ENCODE measurements around the gene EMP3. TPM values are rescaled to one million over a fixed set of nuclear protein-coding genes. Genes with fewer than 3 reads are reported as not detected.

EMP3 gene
- total RNA-seq, 2 experiments from 2014 or later: 21.1 to 33.8 TPM

DNA sequence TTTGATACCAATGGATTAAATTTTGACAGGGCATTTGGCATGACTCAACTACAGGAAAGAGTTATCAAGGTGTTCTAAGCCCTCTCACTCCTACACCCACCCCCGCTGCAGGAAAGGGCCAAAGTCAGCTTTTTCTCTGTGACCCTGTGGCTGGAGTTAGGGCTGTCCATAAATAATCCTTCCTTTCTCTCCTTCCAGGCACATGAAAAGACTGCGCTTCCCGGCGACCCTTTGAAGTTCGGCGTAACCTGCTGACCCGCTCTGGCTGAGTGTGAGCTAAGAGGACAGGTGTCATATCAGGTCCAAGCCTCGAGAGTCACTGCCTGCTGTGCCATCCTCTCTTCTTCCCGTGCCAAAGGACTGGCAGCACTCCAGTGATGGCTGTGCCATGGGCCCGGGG is 29.9 kb upstream of the EMP3 start:
- TF ChIP-seq, protein P1, sequence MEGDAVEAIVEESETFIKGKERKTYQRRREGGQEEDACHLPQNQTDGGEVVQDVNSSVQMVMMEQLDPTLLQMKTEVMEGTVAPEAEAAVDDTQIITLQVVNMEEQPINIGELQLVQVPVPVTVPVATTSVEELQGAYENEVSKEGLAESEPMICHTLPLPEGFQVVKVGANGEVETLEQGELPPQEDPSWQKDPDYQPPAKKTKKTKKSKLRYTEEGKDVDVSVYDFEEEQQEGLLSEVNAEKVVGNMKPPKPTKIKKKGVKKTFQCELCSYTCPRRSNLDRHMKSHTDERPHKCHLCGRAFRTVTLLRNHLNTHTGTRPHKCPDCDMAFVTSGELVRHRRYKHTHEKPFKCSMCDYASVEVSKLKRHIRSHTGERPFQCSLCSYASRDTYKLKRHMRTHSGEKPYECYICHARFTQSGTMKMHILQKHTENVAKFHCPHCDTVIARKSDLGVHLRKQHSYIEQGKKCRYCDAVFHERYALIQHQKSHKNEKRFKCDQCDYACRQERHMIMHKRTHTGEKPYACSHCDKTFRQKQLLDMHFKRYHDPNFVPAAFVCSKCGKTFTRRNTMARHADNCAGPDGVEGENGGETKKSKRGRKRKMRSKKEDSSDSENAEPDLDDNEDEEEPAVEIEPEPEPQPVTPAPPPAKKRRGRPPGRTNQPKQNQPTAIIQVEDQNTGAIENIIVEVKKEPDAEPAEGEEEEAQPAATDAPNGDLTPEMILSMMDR (conservative IDR thresholded peaks at IDR 0.05; ENCODE audit: low read length): no peak
- no peak for TF ChIP-seq EZH2phosphoT487 (IDR thresholded peaks at IDR 0.05; ENCODE audit: borderline replicate concordance, low read depth, low read length)
- Histone ChIP-seq H3K27ac (ENCODE audit: low read depth, low read length, poor library complexity, severe bottlenecking) (no peak overlapping the region), H2AFZ (ENCODE audit: low read length) (no peak overlapping the region), H3K9me2 (ENCODE audit: insufficient read depth, low read length) (no peaks in the 10 kb centered on the region), H3K4me3 (ENCODE audit: low read depth, low read length, poor library complexity, severe bottlenecking) (no peak overlapping the region), H3K4me1 (ENCODE audit: insufficient read depth, low read length, poor library complexity, severe bottlenecking) (no peaks in the 10 kb centered on the region), H3K4me2 (ENCODE audit: low read length) (no peak overlapping the region), H3K9me3 (ENCODE audit: low read length) (no peaks in the 10 kb centered on the region), H4K20me1 (ENCODE audit: insufficient read depth, low read length) (no peaks in the 10 kb centered on the region), H3K36me3 (ENCODE audit: insufficient read depth, low read length) (no peaks in the 10 kb centered on the region), H3K79me2 (ENCODE audit: insufficient read depth, low read depth, low read length) (no peaks in the 10 kb centered on the region)
- ChIA-PET POLR2A (no interaction called here), CTCF (ENCODE audit: unreplicated experiment) (interaction anchor here (0.6 kb wide), 1 partner anchor 1391 kb away, joined by 3 read pairs; no protein-coding TSS in a partner anchor)
- DNase-seq (ENCODE audit: low spot score): no peak
- no TSS peak for BruUV-seq (replicated peaks)
- intact Hi-C loops (cut with micrococcal nuclease; ENCODE audit: unreplicated experiment): no loop called here

- CTCF ChIA-PET (ENCODE audit: unreplicated experiment): interaction anchor here (0.6 kb wide), 1 partner anchor 24 kb away, joined by 3 read pairs; no protein-coding TSS in a partner anchor
- H3K4me2 ChIP-seq (ENCODE audit: low read length): no peak overlapping the region
- H3K36me3 ChIP-seq (ENCODE audit: insufficient read depth, low read length): no peaks in the 10 kb centered on the region
- no peaks in the 10 kb centered on the region for H3K79me2 ChIP-seq (ENCODE audit: insufficient read depth, low read depth, low read length)
- H4K20me1 ChIP-seq (ENCODE audit: insufficient read depth, low read length): no peaks in the 10 kb centered on the region
- no peak overlapping the region for H3K27ac ChIP-seq (ENCODE audit: low read depth, low read length, poor library complexity, severe bottlenecking)
- DNase-seq (ENCODE audit: low spot score): no peak
- no peak overlapping the region for H2AFZ ChIP-seq (ENCODE audit: low read length)
- intact Hi-C loops (cut with micrococcal nuclease; ENCODE audit: unreplicated experiment): no loop called here
- BruUV-seq (replicated peaks): no TSS peak
- no peaks in the 10 kb centered on the region for H3K4me1 ChIP-seq (ENCODE audit: insufficient read depth, low read length, poor library complexity, severe bottlenecking)
- H3K9me3 ChIP-seq (ENCODE audit: low read length): no peaks in the 10 kb centered on the region
- TF ChIP-seq EZH2phosphoT487 (IDR thresholded peaks at IDR 0.05; ENCODE audit: borderline replicate concordance, low read depth, low read length): no peak
- TF ChIP-seq, protein P1 (conservative IDR thresholded peaks at IDR 0.05; ENCODE audit: low read length): no peak
- no peak overlapping the region for H3K4me3 ChIP-seq (ENCODE audit: low read depth, low read length, poor library complexity, severe bottlenecking)
- POLR2A ChIA-PET: no interaction called here
- H3K9me2 ChIP-seq (ENCODE audit: insufficient read depth, low read length): no peaks in the 10 kb centered on the region
Measured at GRCh38 chr19:48296963-48297734, 28.2 kb upstream of the EMP3 start.

- Histone ChIP-seq H3K9me2 (ENCODE audit: insufficient read depth, low read length) (no peaks in the 10 kb centered on the region), H4K20me1 (ENCODE audit: insufficient read depth, low read length) (no peaks in the 10 kb centered on the region), H3K4me1 (ENCODE audit: insufficient read depth, low read length, poor library complexity, severe bottlenecking) (no peaks in the 10 kb centered on the region), H3K9me3 (ENCODE audit: low read length) (no peaks in the 10 kb centered on the region), H3K27ac (ENCODE audit: low read depth, low read length, poor library complexity, severe bottlenecking) (no peak overlapping the region), H3K79me2 (ENCODE audit: insufficient read depth, low read depth, low read length) (no peaks in the 10 kb centered on the region), H3K4me3 (ENCODE audit: low read depth, low read length, poor library complexity, severe bottlenecking) (no peak overlapping the region), H3K36me3 (ENCODE audit: insufficient read depth, low read length) (no peaks in the 10 kb centered on the region), H3K4me2 (ENCODE audit: low read length) (no peak overlapping the region), H2AFZ (ENCODE audit: low read length) (no peak overlapping the region)
- no peak for TF ChIP-seq EZH2phosphoT487 (IDR thresholded peaks at IDR 0.05; ENCODE audit: borderline replicate concordance, low read depth, low read length)
- TF ChIP-seq, protein P1 (conservative IDR thresholded peaks at IDR 0.05; ENCODE audit: low read length): no peak
- ChIA-PET CTCF (ENCODE audit: unreplicated experiment) (no interaction called here), POLR2A (no interaction called here)
- no TSS peak for BruUV-seq (replicated peaks)
- DNase-seq (ENCODE audit: low spot score): no peak
- intact Hi-C loops (cut with micrococcal nuclease; ENCODE audit: unreplicated experiment): no loop called here
Measured at GRCh38 chr19:48297975-48298374, 27.4 kb upstream of the EMP3 start.
